ENCODE data around the gene PATJ. TPM values are rescaled to one million over a fixed set of nuclear protein-coding genes. Genes with fewer than 3 reads are reported as not detected.

The PATJ gene
- polyA plus RNA-seq, 1 donor from 2014 or later = 7.8 TPM

DNA sequence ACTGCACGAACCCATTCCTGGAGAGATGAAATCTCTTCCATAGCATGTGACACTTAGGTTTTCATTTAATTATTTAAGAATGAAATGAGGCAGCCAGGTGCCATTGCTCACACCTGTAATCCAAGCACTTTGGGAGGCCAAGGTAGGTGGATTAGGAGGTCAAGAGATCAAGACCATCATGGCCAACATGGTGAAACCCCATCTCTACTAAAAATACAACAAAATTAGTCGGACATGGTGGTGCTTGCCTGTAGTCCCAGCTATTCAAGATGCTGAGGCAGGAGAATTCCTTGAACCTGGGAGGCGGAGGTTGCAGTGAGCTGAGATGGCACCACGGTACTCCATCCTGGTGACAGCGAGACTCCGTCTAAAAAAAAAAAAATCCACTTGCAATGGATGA, 470.1 kb downstream of the PATJ start:
- Histone ChIP-seq H3K4me3 (ENCODE audit: low read length) (no peak overlapping the region), H3K4me2 (ENCODE audit: low read length) (no peak overlapping the region), H3K79me2 (replicated peaks; ENCODE audit: insufficient read depth, low read length) (no peaks in the 10 kb centered on the region), H4K20me1 (ENCODE audit: insufficient read depth) (no peaks in the 10 kb centered on the region), H3K9ac (ENCODE audit: low read length) (no peak overlapping the region), H3K27me3 (ENCODE audit: insufficient read depth, low read depth, low read length) (no peaks in the 10 kb centered on the region), H3K36me3 (ENCODE audit: insufficient read depth, low read length) (no peaks in the 10 kb centered on the region), H3K27ac (ENCODE audit: low read length) (no peak overlapping the region), H2AFZ (ENCODE audit: low read depth, low read length) (no peak overlapping the region), H3K9me3 (ENCODE audit: low read length) (peaks cover 4% of the 10 kb centered on the region), H3F3A (ENCODE audit: insufficient read depth, low read length, poor library complexity, severe bottlenecking) (no peaks in the 10 kb centered on the region), H3K9me2 (ENCODE audit: insufficient read depth, low read length) (no peaks in the 10 kb centered on the region)
- TF ChIP-seq EZH2 (IDR thresholded peaks at IDR 0.05; ENCODE audit: borderline replicate concordance, insufficient read depth, low read length, poor library complexity, severe bottlenecking) (no peak), SMC3 (conservative IDR thresholded peaks at IDR 0.05; ENCODE audit: poor library complexity) (no peak), RAD21 (conservative IDR thresholded peaks at IDR 0.05) (no peak), TAF1 (IDR thresholded peaks at IDR 0.05; ENCODE audit: low read depth) (no peak), EP300 (conservative IDR thresholded peaks at IDR 0.05; ENCODE audit: poor library complexity, severe bottlenecking) (no peak), MXI1 (conservative IDR thresholded peaks at IDR 0.05; ENCODE audit: poor library complexity, severe bottlenecking) (no peak), POLR2AphosphoS5 (IDR thresholded peaks at IDR 0.05) (no peak)
- TF ChIP-seq, protein P1, sequence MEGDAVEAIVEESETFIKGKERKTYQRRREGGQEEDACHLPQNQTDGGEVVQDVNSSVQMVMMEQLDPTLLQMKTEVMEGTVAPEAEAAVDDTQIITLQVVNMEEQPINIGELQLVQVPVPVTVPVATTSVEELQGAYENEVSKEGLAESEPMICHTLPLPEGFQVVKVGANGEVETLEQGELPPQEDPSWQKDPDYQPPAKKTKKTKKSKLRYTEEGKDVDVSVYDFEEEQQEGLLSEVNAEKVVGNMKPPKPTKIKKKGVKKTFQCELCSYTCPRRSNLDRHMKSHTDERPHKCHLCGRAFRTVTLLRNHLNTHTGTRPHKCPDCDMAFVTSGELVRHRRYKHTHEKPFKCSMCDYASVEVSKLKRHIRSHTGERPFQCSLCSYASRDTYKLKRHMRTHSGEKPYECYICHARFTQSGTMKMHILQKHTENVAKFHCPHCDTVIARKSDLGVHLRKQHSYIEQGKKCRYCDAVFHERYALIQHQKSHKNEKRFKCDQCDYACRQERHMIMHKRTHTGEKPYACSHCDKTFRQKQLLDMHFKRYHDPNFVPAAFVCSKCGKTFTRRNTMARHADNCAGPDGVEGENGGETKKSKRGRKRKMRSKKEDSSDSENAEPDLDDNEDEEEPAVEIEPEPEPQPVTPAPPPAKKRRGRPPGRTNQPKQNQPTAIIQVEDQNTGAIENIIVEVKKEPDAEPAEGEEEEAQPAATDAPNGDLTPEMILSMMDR (IDR thresholded peaks at IDR 0.05; ENCODE audit: poor library complexity, severe bottlenecking) = no peak
- TF ChIP-seq, protein P2, sequence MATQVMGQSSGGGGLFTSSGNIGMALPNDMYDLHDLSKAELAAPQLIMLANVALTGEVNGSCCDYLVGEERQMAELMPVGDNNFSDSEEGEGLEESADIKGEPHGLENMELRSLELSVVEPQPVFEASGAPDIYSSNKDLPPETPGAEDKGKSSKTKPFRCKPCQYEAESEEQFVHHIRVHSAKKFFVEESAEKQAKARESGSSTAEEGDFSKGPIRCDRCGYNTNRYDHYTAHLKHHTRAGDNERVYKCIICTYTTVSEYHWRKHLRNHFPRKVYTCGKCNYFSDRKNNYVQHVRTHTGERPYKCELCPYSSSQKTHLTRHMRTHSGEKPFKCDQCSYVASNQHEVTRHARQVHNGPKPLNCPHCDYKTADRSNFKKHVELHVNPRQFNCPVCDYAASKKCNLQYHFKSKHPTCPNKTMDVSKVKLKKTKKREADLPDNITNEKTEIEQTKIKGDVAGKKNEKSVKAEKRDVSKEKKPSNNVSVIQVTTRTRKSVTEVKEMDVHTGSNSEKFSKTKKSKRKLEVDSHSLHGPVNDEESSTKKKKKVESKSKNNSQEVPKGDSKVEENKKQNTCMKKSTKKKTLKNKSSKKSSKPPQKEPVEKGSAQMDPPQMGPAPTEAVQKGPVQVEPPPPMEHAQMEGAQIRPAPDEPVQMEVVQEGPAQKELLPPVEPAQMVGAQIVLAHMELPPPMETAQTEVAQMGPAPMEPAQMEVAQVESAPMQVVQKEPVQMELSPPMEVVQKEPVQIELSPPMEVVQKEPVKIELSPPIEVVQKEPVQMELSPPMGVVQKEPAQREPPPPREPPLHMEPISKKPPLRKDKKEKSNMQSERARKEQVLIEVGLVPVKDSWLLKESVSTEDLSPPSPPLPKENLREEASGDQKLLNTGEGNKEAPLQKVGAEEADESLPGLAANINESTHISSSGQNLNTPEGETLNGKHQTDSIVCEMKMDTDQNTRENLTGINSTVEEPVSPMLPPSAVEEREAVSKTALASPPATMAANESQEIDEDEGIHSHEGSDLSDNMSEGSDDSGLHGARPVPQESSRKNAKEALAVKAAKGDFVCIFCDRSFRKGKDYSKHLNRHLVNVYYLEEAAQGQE (IDR thresholded peaks at IDR 0.05; ENCODE audit: borderline replicate concordance) = no peak

DNA sequence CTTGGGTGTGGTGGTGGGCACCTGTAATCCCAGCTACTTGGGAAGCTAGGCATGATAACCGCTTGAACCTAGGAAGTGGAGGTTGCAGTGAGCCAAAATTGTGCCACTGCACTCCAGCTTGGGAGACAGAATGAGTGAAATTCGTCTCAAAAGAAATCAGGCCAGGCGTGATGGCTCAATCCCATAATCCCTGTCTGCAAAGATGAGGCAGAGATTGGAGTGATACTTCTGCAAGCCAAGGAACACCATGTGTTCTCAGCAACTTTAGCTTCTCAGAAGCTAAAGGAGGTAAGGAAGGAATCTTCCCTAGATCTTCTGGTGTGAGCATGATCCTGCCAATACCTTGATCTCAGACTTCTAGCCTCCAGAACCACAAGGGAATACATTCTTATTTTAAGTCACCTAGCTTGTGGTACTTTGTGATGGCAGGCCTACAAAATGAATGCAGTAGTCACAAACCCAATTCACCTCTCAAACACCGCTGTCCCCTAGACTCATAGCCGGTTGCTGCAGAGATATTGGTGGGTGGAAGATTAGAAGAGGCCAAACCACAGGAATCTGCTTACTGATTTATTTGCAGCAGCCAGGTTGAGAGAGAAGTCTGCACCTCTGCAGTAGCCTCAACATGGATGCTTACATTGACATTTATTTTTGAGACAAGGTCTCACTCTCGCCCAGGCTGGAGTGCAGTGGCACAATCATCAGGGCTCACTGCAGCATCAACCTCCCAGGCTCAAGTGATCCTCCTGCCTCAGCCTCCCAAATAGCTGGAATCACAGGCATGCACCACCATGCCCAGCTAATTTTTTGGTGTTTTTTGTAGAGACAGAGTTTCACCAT, 471.0 kb downstream of the PATJ start:
- no peak overlapping the region for H3K4me3 ChIP-seq (ENCODE audit: low read length)
- no peak overlapping the region for H3K4me2 ChIP-seq (ENCODE audit: low read length)
- H3K79me2 ChIP-seq (replicated peaks; ENCODE audit: insufficient read depth, low read length) = no peaks in the 10 kb centered on the region
- H3K9me3 ChIP-seq (ENCODE audit: low read length) = peaks cover 4% of the 10 kb centered on the region
- no peaks in the 10 kb centered on the region for H3F3A ChIP-seq (ENCODE audit: insufficient read depth, low read length, poor library complexity, severe bottlenecking)
- H2AFZ ChIP-seq (ENCODE audit: low read depth, low read length) = no peak overlapping the region
- H3K27me3 ChIP-seq (ENCODE audit: insufficient read depth, low read depth, low read length) = no peaks in the 10 kb centered on the region
- H3K9ac ChIP-seq (ENCODE audit: low read length) = no peak overlapping the region
- H3K9me2 ChIP-seq (ENCODE audit: insufficient read depth, low read length) = no peaks in the 10 kb centered on the region
- TF ChIP-seq TAF1 (IDR thresholded peaks at IDR 0.05; ENCODE audit: low read depth) = no peak
- TF ChIP-seq RAD21 (conservative IDR thresholded peaks at IDR 0.05) = no peak
- TF ChIP-seq POLR2AphosphoS5 (IDR thresholded peaks at IDR 0.05) = no peak
- TF ChIP-seq MXI1 (conservative IDR thresholded peaks at IDR 0.05; ENCODE audit: poor library complexity, severe bottlenecking) = no peak
- TF ChIP-seq, protein P1 (IDR thresholded peaks at IDR 0.05; ENCODE audit: poor library complexity, severe bottlenecking) = no peak
- TF ChIP-seq, protein P2 (IDR thresholded peaks at IDR 0.05; ENCODE audit: borderline replicate concordance) = no peak
- no peak for TF ChIP-seq EP300 (conservative IDR thresholded peaks at IDR 0.05; ENCODE audit: poor library complexity, severe bottlenecking)
- no peak for TF ChIP-seq SMC3 (conservative IDR thresholded peaks at IDR 0.05; ENCODE audit: poor library complexity)
- no peak for TF ChIP-seq EZH2 (IDR thresholded peaks at IDR 0.05; ENCODE audit: borderline replicate concordance, insufficient read depth, low read length, poor library complexity, severe bottlenecking)
- H3K36me3 ChIP-seq (ENCODE audit: insufficient read depth, low read length) = no peaks in the 10 kb centered on the region
- H4K20me1 ChIP-seq (ENCODE audit: insufficient read depth) = no peaks in the 10 kb centered on the region
- H3K27ac ChIP-seq (ENCODE audit: low read length) = no peak overlapping the region

Measured in neural cell (in vitro differentiated cells).